A549 (cell line): ENCODE measurements around the gene RAB3IL1. TPM values are rescaled to one million over a fixed set of nuclear protein-coding genes. Genes with fewer than 3 reads are reported as not detected.

ENCODE experiments used
- ATAC-seq, 2 experiments: fragments of 200-7000 bp in 1 of 2; fragments of >200 bp in 1 of 2; cut with Nextera tagmentation in 1 of 2; cut with Tn5 transposase in 1 of 2; 3 replicates each; pipeline versions ENCODE4 v1.8.0 to v1.9.1; 2018 to 2020; ENCODE audit warnings: mild to moderate bottlenecking in 1 of 2, moderate library complexity in 1 of 2
- CTCF ChIA-PET: fragments of 300-600 bp; sonication (Branson Sonifier 250); formaldehyde crosslinking; extraction: SDS; loops from one replicate; lab custom pipeline; 2021; ENCODE audit warnings: antibody characterized with exemption, inconsistent platforms; lab: Yijun Ruan, JAX
- POLR2A ChIA-PET: fragments of 350-600 bp; formaldehyde crosslinking; extraction: SDS; loops from one replicate; lab custom pipeline; 2021; ENCODE audit warnings: antibody characterized with exemption, inconsistent platforms; lab: Yijun Ruan, JAX
- DNase-seq, 2 experiments: peaks; one replicate each; pipeline versions ENCODE4 v3.0.0 to v3.0.0-alpha.2; 2011 to 2016; ENCODE audit warnings: low read depth in 1 of 2, low spot score in 1 of 2
- FAIRE-seq: peaks from 2 replicates; lab custom pipeline; 2011; peaks lifted over from hg19 to GRCh38; lab: Jason Lieb, UNC
- H3K27ac ChIP-seq, 2 experiments: fragments of >200 bp; sonication (Bioruptor Twin); formaldehyde crosslinking; 3 replicates each; pipeline ENCODE4 v1.5.1; 2016 to 2017
- H3K4me1 ChIP-seq: fragments of >200 bp; sonication (Bioruptor Twin); formaldehyde crosslinking; 3 replicates; pipeline ENCODE4 v1.6.1; 2016
- H3K4me2 ChIP-seq: fragments of >200 bp; sonication (Bioruptor Twin); formaldehyde crosslinking; 3 replicates; pipeline ENCODE4 v1.6.1; 2016
- H3K4me3 ChIP-seq: fragments of >200 bp; sonication (Bioruptor Twin); formaldehyde crosslinking; 3 replicates; pipeline ENCODE4 v1.5.1; 2016
- H3K9me3 ChIP-seq: fragments of >200 bp; sonication (Bioruptor Twin); formaldehyde crosslinking; 3 replicates; pipeline ENCODE4 v1.6.1; 2016
- CBX8 ChIP-seq: fragments of 200-600 bp; sonication (generic); IDR thresholded peaks from 2 replicates; pipeline ENCODE4 v1.6.1; 2016
- ELK1 ChIP-seq: fragments of 150-350 bp; IDR thresholded peaks from 2 replicates; pipeline ENCODE4 v1.6.1; 2014; ENCODE audit warnings: low read depth, mild to moderate bottlenecking, low read length
- ESRRA ChIP-seq: fragments of 150-350 bp; IDR thresholded peaks from 2 replicates; pipeline ENCODE4 v1.6.1; 2014; ENCODE audit warnings: mild to moderate bottlenecking, low read length, borderline replicate concordance
- GATA3 ChIP-seq: IDR thresholded peaks from 2 replicates; pipeline ENCODE4 v1.6.1; 2012; ENCODE audit warnings: borderline replicate concordance
- HMGXB4 ChIP-seq: fragments of 250-450 bp; sonication (Bioruptor Pico); IDR thresholded peaks from 2 replicates; pipeline ENCODE4 v1.5.0; 2021; ENCODE audit warnings: mild to moderate bottlenecking, moderate library complexity, borderline replicate concordance
- HOXA7 ChIP-seq: fragments of 250-450 bp; sonication (Bioruptor Pico); IDR thresholded peaks from 2 replicates; pipeline ENCODE4 v1.5.0; 2020; ENCODE audit warnings: mild to moderate bottlenecking, moderate library complexity
- JUN ChIP-seq, 2 experiments: fragments of >200 bp; sonication (Bioruptor Twin); formaldehyde crosslinking; IDR thresholded peaks; 2 replicates in 1 of 2; 3 replicates in 1 of 2; pipeline ENCODE4 v1.6.1; 2016 to 2017
- MAFK ChIP-seq: fragments of 450-650 bp; IDR thresholded peaks from 2 replicates; pipeline ENCODE4 v1.6.1; 2014; ENCODE audit not compliant: partially characterized antibody
- NFE2L2 ChIP-seq: fragments of 150-350 bp; conservative IDR thresholded peaks from 2 replicates; pipeline ENCODE4 v1.6.1; 2014; ENCODE audit warnings: low read length
- PHF8 ChIP-seq: fragments of 200-600 bp; sonication (generic); IDR thresholded peaks from 2 replicates; pipeline ENCODE4 v1.6.1; 2016; ENCODE audit warnings: low read depth, mild to moderate bottlenecking, antibody characterized with exemption, moderate library complexity, borderline replicate concordance
- RCOR1 ChIP-seq: fragments of 150-350 bp; IDR thresholded peaks from 2 replicates; pipeline ENCODE4 v1.6.1; 2014; ENCODE audit warnings: antibody characterized with exemption, low read length, low read depth
- SREBF2 ChIP-seq: fragments of 450-650 bp; IDR thresholded peaks from 2 replicates; pipeline ENCODE4 v1.6.1; 2014; ENCODE audit warnings: mild to moderate bottlenecking, moderate library complexity
- ZC3H11A ChIP-seq: fragments of 450-650 bp; IDR thresholded peaks from 2 replicates; pipeline ENCODE4 v1.6.1; 2014; ENCODE audit warnings: antibody characterized with exemption, mild to moderate bottlenecking
- ZSCAN20 ChIP-seq: fragments of 250-450 bp; sonication (Bioruptor Pico); IDR thresholded peaks from 2 replicates; pipeline ENCODE4 v1.8.0; 2022; ENCODE audit warnings: mild to moderate bottlenecking, moderate library complexity
- WGBS: methylation state at CpG from one replicate; pipeline ENCODE4 v1.1.6; 2017; ENCODE audit errors: missing lambda C conversion rate; 5-methylcytosine and 5-hydroxymethylcytosine counted together
- polyA plus RNA-seq, 4 experiments: library from polyadenylated mRNA; depleted of rRNA in 3 of 4; stranded (reverse); fragments of >200 nt; fragmentation: RNase III in 1 of 4; extraction: RNeasy Plus Mini Kit Qiagen cat#74134 plus additional on column Dnase treatment in 1 of 4; gene quantifications; 2 replicates in 3 of 4; 3 replicates in 1 of 4; pipeline ENCODE4 v1.2.3, GENCODE V29; 2011 to 2017
- TF ChIP-seq, protein P1 (sequence below): fragments of 200-600 bp; sonication (generic); IDR thresholded peaks from 2 replicates; pipeline ENCODE4 v1.6.1; 2016; ENCODE audit warnings: antibody characterized with exemption, mild to moderate bottlenecking, moderate library complexity
- TF ChIP-seq, protein P2 (sequence below): IDR thresholded peaks from 2 replicates; pipeline ENCODE4 v1.6.1; 2012; ENCODE audit warnings: low read depth, borderline replicate concordance

Gene RAB3IL1
- polyA plus RNA-seq, 2 of the 4 experiments (the other 2 are of a cell fraction), result 5.8 to 6.2 TPM

- WGBS, result 85% methylated on average over 17 of the region's 17 CpGs
- Histone ChIP-seq H3K4me3 (no peak overlapping the region), H3K9me3 (no peaks in the 10 kb centered on the region), H3K4me1 (peaks cover 5% of the 10 kb centered on the region; the same call in 1 of the 3 replicates), H3K27ac (no peak overlapping the region), H3K4me2 (no peak overlapping the region)
- no peak for FAIRE-seq
- ATAC-seq, result no peak
- ChIA-PET POLR2A (no interaction called here), CTCF (interaction anchor here (2.3 to 19.8 kb wide), 4 partner anchors 13 to 196 kb away, joined by 10 to 565 read pairs (median 104); partner anchors contain the start of gene BEST1)
- no peak for DNase-seq
- TF ChIP-seq MAFK (no peak), ESRRA (no peak), ELK1 (no peak), SREBF2 (no peak), HOXA7 (no peak), JUN (IDR thresholded peaks at IDR 0.05) (no peak), NFE2L2 (no peak), HMGXB4 (CRISPR knock-in tag) (no peak)
- TF ChIP-seq, all 56 proteins: peak for 0
These were observed 5.5 kb downstream of the RAB3IL1 start for GRCh38 chr11:61911701-61912529.

DNA sequence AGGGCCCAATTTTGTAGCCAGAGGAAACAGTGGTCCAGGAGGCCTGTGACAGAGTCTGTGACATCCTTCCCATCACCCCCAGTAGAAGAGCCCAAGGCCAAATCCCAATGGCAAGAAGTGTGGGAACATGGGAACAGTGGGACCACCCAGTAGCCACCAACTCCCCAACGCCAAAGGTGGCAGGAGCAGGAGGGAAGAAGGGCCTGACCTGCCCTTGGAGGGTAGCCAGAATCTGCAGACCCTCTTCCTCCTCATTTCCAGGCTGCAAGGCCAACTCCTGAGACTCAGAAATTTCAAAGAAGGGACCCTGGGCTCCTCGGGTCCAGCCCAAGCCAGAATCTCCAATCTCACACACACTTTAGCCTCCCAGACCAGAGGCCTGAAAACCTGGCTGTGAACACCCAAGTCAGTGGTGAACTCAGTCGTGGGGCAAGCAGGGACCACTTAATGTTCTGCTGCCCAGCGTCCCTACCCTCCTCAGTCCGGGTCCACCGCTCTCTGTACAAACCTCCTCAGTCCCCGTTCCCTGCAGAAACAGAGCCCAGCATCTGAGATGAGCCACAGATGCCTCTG, 6.2 kb downstream of the RAB3IL1 start:
- ChIA-PET CTCF (interaction anchor here (2.3 to 19.8 kb wide), 3 partner anchors 12 to 197 kb away, joined by 10 to 565 read pairs (median 198); partner anchors contain the start of gene BEST1), POLR2A (no interaction called here)
- no peaks in the 10 kb centered on the region for H3K9me3 ChIP-seq
- ATAC-seq (no peak), FAIRE-seq (no peak), DNase-seq (no peak)
- TF ChIP-seq ELK1 (no peak), PHF8 (no peak), GATA3 (no peak)
- no peaks in the 10 kb centered on the region for H3K4me1 ChIP-seq
- 0 out of 6 replicates have a peak overlapping the region, but pooled peaks of 1 of the 2 experiments have one; percentile 13 for H3K27ac ChIP-seq
- WGBS, result 75% methylated on average over 7 of the region's 7 CpGs
- H3K4me2 ChIP-seq, result no peak overlapping the region
- no peak overlapping the region for H3K4me3 ChIP-seq

DNA sequence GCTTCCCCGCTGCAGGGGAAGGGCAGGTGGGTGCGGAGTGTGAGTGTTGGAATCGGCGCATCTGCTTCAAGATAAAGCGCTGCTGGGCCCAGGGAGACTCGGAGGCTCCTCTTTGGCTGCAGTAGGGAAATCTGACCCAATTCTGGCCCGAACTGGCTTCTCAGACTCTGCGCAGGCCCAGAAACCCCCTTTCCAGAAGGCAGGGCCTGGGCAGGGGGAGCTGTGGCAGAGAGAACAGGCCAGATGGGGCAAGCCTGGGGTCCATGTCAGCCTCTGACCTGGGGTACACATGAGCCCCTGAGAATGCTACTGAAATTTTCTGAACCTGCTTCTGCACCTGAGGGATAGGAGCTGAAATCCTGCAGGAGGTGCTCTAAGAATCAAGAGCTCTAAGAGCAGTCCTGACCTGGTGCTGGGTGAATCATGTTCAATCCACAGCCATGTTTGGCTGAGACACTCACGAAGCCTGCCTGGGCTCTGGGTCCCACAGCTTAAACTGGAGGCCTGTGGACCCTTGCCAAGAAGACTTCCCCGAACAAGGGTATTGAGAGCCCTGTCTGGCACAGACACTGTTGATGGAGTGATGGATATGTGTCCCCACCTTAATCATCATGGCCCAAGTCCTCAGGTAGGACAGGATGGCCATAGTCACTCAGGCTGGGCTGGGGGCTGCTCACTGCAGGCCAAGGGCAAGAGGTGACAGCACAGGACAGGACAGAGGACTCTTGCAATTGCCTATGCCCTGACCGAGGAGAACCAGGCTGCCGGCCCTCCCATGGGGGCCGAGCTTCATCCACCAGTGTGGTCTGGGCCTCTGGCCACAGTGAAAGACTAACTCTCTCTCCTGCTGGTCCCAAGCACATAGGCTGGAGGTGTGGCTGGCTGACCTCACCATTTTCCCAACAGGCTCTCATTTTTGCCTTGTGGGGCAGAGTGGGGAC, 6.9 kb downstream of the RAB3IL1 start:
- H3K4me1 ChIP-seq, result no peaks in the 10 kb centered on the region
- CTCF ChIA-PET, result interaction anchor here (0.6 to 19.8 kb wide), 8 partner anchors 11 to 403 kb away, joined by 3 to 565 read pairs (median 5); partner anchors contain the start of gene BEST1
- H3K9me3 ChIP-seq, result no peaks in the 10 kb centered on the region
- H3K4me2 ChIP-seq, result no peak overlapping the region
- H3K27ac ChIP-seq, result 0 out of 6 replicates have a peak overlapping the region, but pooled peaks of 1 of the 2 experiments have one; percentile 13
- ATAC-seq (no peak), FAIRE-seq (no peak), DNase-seq (no peak)
- POLR2A ChIA-PET, result no interaction called here
- 99% methylated on average over 12 of the region's 13 CpGs for WGBS
- H3K4me3 ChIP-seq, result no peak overlapping the region
- TF ChIP-seq ZC3H11A, result no peak
- TF ChIP-seq, protein P1, sequence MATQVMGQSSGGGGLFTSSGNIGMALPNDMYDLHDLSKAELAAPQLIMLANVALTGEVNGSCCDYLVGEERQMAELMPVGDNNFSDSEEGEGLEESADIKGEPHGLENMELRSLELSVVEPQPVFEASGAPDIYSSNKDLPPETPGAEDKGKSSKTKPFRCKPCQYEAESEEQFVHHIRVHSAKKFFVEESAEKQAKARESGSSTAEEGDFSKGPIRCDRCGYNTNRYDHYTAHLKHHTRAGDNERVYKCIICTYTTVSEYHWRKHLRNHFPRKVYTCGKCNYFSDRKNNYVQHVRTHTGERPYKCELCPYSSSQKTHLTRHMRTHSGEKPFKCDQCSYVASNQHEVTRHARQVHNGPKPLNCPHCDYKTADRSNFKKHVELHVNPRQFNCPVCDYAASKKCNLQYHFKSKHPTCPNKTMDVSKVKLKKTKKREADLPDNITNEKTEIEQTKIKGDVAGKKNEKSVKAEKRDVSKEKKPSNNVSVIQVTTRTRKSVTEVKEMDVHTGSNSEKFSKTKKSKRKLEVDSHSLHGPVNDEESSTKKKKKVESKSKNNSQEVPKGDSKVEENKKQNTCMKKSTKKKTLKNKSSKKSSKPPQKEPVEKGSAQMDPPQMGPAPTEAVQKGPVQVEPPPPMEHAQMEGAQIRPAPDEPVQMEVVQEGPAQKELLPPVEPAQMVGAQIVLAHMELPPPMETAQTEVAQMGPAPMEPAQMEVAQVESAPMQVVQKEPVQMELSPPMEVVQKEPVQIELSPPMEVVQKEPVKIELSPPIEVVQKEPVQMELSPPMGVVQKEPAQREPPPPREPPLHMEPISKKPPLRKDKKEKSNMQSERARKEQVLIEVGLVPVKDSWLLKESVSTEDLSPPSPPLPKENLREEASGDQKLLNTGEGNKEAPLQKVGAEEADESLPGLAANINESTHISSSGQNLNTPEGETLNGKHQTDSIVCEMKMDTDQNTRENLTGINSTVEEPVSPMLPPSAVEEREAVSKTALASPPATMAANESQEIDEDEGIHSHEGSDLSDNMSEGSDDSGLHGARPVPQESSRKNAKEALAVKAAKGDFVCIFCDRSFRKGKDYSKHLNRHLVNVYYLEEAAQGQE, result no peak
- TF ChIP-seq, protein P2, sequence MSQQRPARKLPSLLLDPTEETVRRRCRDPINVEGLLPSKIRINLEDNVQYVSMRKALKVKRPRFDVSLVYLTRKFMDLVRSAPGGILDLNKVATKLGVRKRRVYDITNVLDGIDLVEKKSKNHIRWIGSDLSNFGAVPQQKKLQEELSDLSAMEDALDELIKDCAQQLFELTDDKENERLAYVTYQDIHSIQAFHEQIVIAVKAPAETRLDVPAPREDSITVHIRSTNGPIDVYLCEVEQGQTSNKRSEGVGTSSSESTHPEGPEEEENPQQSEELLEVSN, result no peak
- TF ChIP-seq CBX8, result no peak
- TF ChIP-seq ZSCAN20 (CRISPR knock-in tag), result no peak
- no peak for TF ChIP-seq RCOR1
